Common myeloid progenitor, CD34-positive (primary cell): ENCODE measurements around the gene APIP.

Experiments used
- CTCF ChIA-PET: fragments of 350-600 bp; sonication (Branson Sonifier 250); formaldehyde crosslinking; loops from one replicate; lab custom pipeline; 2021; ENCODE audit warnings: antibody characterized with exemption; lab: Charles Lee
- POLR2A ChIA-PET: fragments of 350-600 bp; sonication (Branson Sonifier 250); formaldehyde crosslinking; loops from one replicate; lab custom pipeline; 2021; ENCODE audit warnings: antibody characterized with exemption; lab: Charles Lee
- DNase-seq, 3 donors: peaks; one replicate each; pipeline versions ENCODE4 v3.0.0 to v3.0.0-alpha.2; 2013
- H3K27ac ChIP-seq, 2 experiments: 1 replicate in 1 of 2; 2 replicates in 1 of 2; pipeline ENCODE4 v1.7.0; 2013; ENCODE audit warnings: inconsistent platforms in 2 of 2, low read length in 2 of 2, mild to moderate bottlenecking in 2 of 2, low read depth in 1 of 2, moderate library complexity in 1 of 2; ENCODE audit not compliant: severe bottlenecking in 2 of 2, insufficient read depth in 1 of 2, poor library complexity in 1 of 2
- H3K27me3 ChIP-seq, 5 experiments: replicated peaks in 2 of 5; 1 replicate in 3 of 5; 2 replicates in 2 of 5; pipeline versions ENCODE4 v1.6.1 to v1.7.0; 2013; ENCODE audit warnings: low read length in 4 of 5, mild to moderate bottlenecking in 2 of 5, moderate library complexity in 2 of 5, inconsistent platforms in 1 of 5; ENCODE audit not compliant: insufficient read depth in 5 of 5, control insufficient read depth in 4 of 5
- H3K36me3 ChIP-seq, 4 experiments: 1 replicate in 2 of 4; 2 replicates in 2 of 4; pipeline versions ENCODE4 v1.6.1 to v1.7.0; 2013; ENCODE audit warnings: low read length in 3 of 4, control low read depth in 1 of 4, mild to moderate bottlenecking in 1 of 4; ENCODE audit not compliant: control insufficient read depth in 4 of 4, insufficient read depth in 4 of 4
- H3K4me1 ChIP-seq, 4 experiments: 1 replicate in 3 of 4; 2 replicates in 1 of 4; pipeline versions ENCODE4 v1.6.1 to v1.7.1; 2013; ENCODE audit warnings: low read length in 3 of 4, mild to moderate bottlenecking in 3 of 4, control low read depth in 1 of 4, inconsistent platforms in 1 of 4, moderate library complexity in 1 of 4; ENCODE audit not compliant: control insufficient read depth in 4 of 4, insufficient read depth in 4 of 4; ENCODE audit errors: control extremely low read depth in 1 of 4
- H3K4me3 ChIP-seq, 7 experiments: 1 replicate in 4 of 7; 2 replicates in 3 of 7; pipeline versions ENCODE4 v1.5.1 to v1.7.0; 2013; ENCODE audit warnings: mild to moderate bottlenecking in 7 of 7, low read length in 6 of 7, moderate library complexity in 6 of 7, inconsistent platforms in 2 of 7, low read depth in 2 of 7, control low read depth in 1 of 7; ENCODE audit not compliant: insufficient read depth in 4 of 7, control insufficient read depth in 1 of 7; ENCODE audit errors: extremely low read depth in 1 of 7
- H3K9me3 ChIP-seq, 5 experiments: 1 replicate in 4 of 5; 2 replicates in 1 of 5; pipeline versions ENCODE4 v1.6.1 to v1.7.1; 2013; ENCODE audit warnings: low read length in 4 of 5, mild to moderate bottlenecking in 2 of 5, inconsistent platforms in 1 of 5, low read depth in 1 of 5, moderate library complexity in 1 of 5; ENCODE audit not compliant: control insufficient read depth in 4 of 5, insufficient read depth in 2 of 5; ENCODE audit errors: control extremely low read depth in 1 of 5
- WGBS: methylation state at CpG from one replicate; pipeline ENCODE4 v1.1.5; 2013; ENCODE audit not compliant: insufficient coverage; 5-methylcytosine and 5-hydroxymethylcytosine counted together

APIP gene

GRCh38 chr11:34957606-34958005 lies 41.4 kb upstream of the APIP start:
- DNase-seq = no peak
- H3K27ac ChIP-seq = no peak overlapping the region
- WGBS = no CpG with 5 or more reads among the region's 3 CpGs
- H3K27me3 ChIP-seq = no peaks in the 10 kb centered on the region
- H3K4me3 ChIP-seq = no peak overlapping the region
- no peaks in the 10 kb centered on the region for H3K9me3 ChIP-seq
- ChIA-PET CTCF (interaction anchor here (0.7 to 0.9 kb wide), 2 partner anchors 10 to 31 kb away, joined by 3 read pairs; no protein-coding TSS in a partner anchor), POLR2A (no interaction called here)
- no peaks in the 10 kb centered on the region for H3K4me1 ChIP-seq
- H3K36me3 ChIP-seq = peaks cover 4 to 19% (median 11%) of the 10 kb centered on the region in 4 experiments

- ChIA-PET POLR2A (no interaction called here), CTCF (interaction anchor here (0.7 to 0.9 kb wide), 2 partner anchors 10 to 31 kb away, joined by 3 read pairs; no protein-coding TSS in a partner anchor)
- Histone ChIP-seq H3K27me3 (no peaks in the 10 kb centered on the region), H3K9me3 (no peaks in the 10 kb centered on the region), H3K27ac (no peak overlapping the region), H3K36me3 (peaks cover 4 to 19% (median 11%) of the 10 kb centered on the region in 4 experiments), H3K4me3 (no peak overlapping the region), H3K4me1 (no peaks in the 10 kb centered on the region)
- no peak for DNase-seq
- whole genome bisulfite sequencing = no CpG with 5 or more reads among the region's 5 CpGs
These were observed 41.0 kb upstream of the APIP start for GRCh38 chr11:34957206-34957605.

- Histone ChIP-seq H3K4me3 (no peak overlapping the region), H3K27ac (no peak overlapping the region), H3K9me3 (no peaks in the 10 kb centered on the region), H3K27me3 (no peaks in the 10 kb centered on the region), H3K36me3 (peaks cover 2 to 10% (median 5%) of the 10 kb centered on the region in 4 experiments), H3K4me1 (no peaks in the 10 kb centered on the region)
- ChIA-PET POLR2A (no interaction called here), CTCF (interaction anchor here (1.2 to 1.3 kb wide), 2 partner anchors 9 to 21 kb away, joined by 3 to 4 read pairs; no protein-coding TSS in a partner anchor)
- no CpG with 5 or more reads among the region's 1 CpG for WGBS
- no peak for DNase-seq
These were observed 37.8 kb upstream of the APIP start for GRCh38 chr11:34953955-34954354.

GRCh38 chr11:34948696-34949095 lies 32.5 kb upstream of the APIP start:
- Histone ChIP-seq H3K27me3 (no peaks in the 10 kb centered on the region), H3K36me3 (peaks cover 2 to 9% (median 4%) of the 10 kb centered on the region in 4 experiments), H3K9me3 (no peaks in the 10 kb centered on the region), H3K4me3 (no peak overlapping the region), H3K4me1 (no peaks in the 10 kb centered on the region), H3K27ac (no peak overlapping the region)
- ChIA-PET POLR2A (no interaction called here), CTCF (interaction anchor here (1.1 to 1.5 kb wide), 2 partner anchors 8 to 20 kb away, joined by 3 read pairs; no protein-coding TSS in a partner anchor)
- no peak for DNase-seq

- no peak overlapping the region for H3K4me3 ChIP-seq
- no CpG with 5 or more reads among the region's 1 CpG for WGBS
- no peak overlapping the region for H3K27ac ChIP-seq
- no peaks in the 10 kb centered on the region for H3K27me3 ChIP-seq
- DNase-seq = no peak
- CTCF ChIA-PET = interaction anchor here (0.8 kb wide), 1 partner anchor 9 kb away, joined by 3 read pairs; no protein-coding TSS in a partner anchor
- H3K4me1 ChIP-seq = no peaks in the 10 kb centered on the region
- no peaks in the 10 kb centered on the region for H3K9me3 ChIP-seq
- H3K36me3 ChIP-seq = peaks cover 5 to 15% (median 7%) of the 10 kb centered on the region in 4 experiments
- POLR2A ChIA-PET = interaction anchor here (0.7 kb wide), 1 partner anchor 988 kb away, joined by 4 read pairs; no protein-coding TSS in a partner anchor
These were observed 28.5 kb upstream of the APIP start for GRCh38 chr11:34944692-34945091.

GRCh38 chr11:34941688-34942087 lies 25.5 kb upstream of the APIP start:
- WGBS = 99% methylated on average over 12 of the region's 13 CpGs
- Histone ChIP-seq H3K27ac (no peak overlapping the region), H3K4me1 (peaks cover 0 to 6% (median 3%) of the 10 kb centered on the region in 4 experiments), H3K27me3 (no peaks in the 10 kb centered on the region), H3K9me3 (no peaks in the 10 kb centered on the region), H3K36me3 (peaks cover 2 to 16% (median 2%) of the 10 kb centered on the region in 4 experiments), H3K4me3 (no peak overlapping the region)
- DNase-seq = no peak
- ChIA-PET POLR2A (no interaction called here), CTCF (interaction anchor here (0.8 to 3.9 kb wide), 5 partner anchors 12 to 451 kb away, joined by 3 to 18 read pairs (median 4); no protein-coding TSS in a partner anchor)

- ChIA-PET POLR2A (no interaction called here), CTCF (interaction anchor here (1.0 to 3.9 kb wide), 5 partner anchors 9 to 452 kb away, joined by 3 to 18 read pairs (median 3); no protein-coding TSS in a partner anchor)
- Histone ChIP-seq H3K9me3 (no peaks in the 10 kb centered on the region), H3K4me3 (no peak overlapping the region), H3K4me1 (peaks cover 3 to 7% (median 5%) of the 10 kb centered on the region in 4 experiments), H3K27ac (no peak overlapping the region), H3K27me3 (no peaks in the 10 kb centered on the region), H3K36me3 (peaks cover 2 to 19% (median 4%) of the 10 kb centered on the region in 4 experiments)
- DNase-seq = no peak
- no CpG with 5 or more reads among the region's 4 CpGs for WGBS
These were observed 24.0 kb upstream of the APIP start for GRCh38 chr11:34940026-34940677.
